Measurements from ENCODE around the gene RNF4. TPM values are rescaled to one million over a fixed set of nuclear protein-coding genes. Genes with fewer than 3 reads are reported as not detected.
A peak's percentile ranks its signal among the peaks of the same experiment; 100 is the strongest.
"Not testable (repeated sequence)": the region's sequence is repeated elsewhere in the genome, so short reads cannot be mapped to it uniquely, and the experiment has no call there.

RNF4 gene
- polyA plus RNA-seq, 3 donors from 2014 or later: 48.0 to 116 (median 48.2) TPM

- no peak for DNase-seq
- H3K4me3 Mint-ChIP-seq: no peak overlapping the region
- H3K4me1 Mint-ChIP-seq: peaks cover 6 to 7% of the 10 kb centered on the region in 2 donors
- peak overlapping the region in 4 of 6 donors; percentile 0 to 55 (median 16) for H3K27ac Mint-ChIP-seq
- no peaks in the 10 kb centered on the region for H3K9me3 Mint-ChIP-seq
- H3K36me3 Mint-ChIP-seq: peaks cover 0 to 30% (median 0%) of the 10 kb centered on the region in 3 donors
- peaks cover 2 to 3% (median 2%) of the 10 kb centered on the region in 3 donors for H3K27me3 Mint-ChIP-seq (ENCODE audit: low read depth in 3 of 3)
These were observed 47.1 kb downstream of the RNF4 start for GRCh38 chr4:2515830-2516550.

- H3K27me3 Mint-ChIP-seq (ENCODE audit: low read depth in 3 of 3): peaks cover 2 to 3% (median 2%) of the 10 kb centered on the region in 3 donors
- H3K4me1 Mint-ChIP-seq: peaks cover 6 to 7% of the 10 kb centered on the region in 2 donors
- no peak overlapping the region for H3K4me3 Mint-ChIP-seq
- no peak for DNase-seq
- H3K27ac Mint-ChIP-seq: peak overlapping the region in 2 of 6 donors; percentile 5 to 55
- H3K9me3 Mint-ChIP-seq: no peaks in the 10 kb centered on the region
- peaks cover 0 to 30% (median 0%) of the 10 kb centered on the region in 3 donors for H3K36me3 Mint-ChIP-seq
These were observed 47.7 kb downstream of the RNF4 start for GRCh38 chr4:2516635-2517034.

GRCh38 chr4:2526559-2526958 lies 57.7 kb downstream of the RNF4 start:
- Mint-ChIP-seq H3K4me1 (no peaks in the 10 kb centered on the region), H3K9me3 (no peaks in the 10 kb centered on the region), H3K36me3 (no peaks in the 10 kb centered on the region), H3K4me3 (no peak overlapping the region), H3K27me3 (ENCODE audit: low read depth in 3 of 3) (peaks cover 0 to 11% (median 2%) of the 10 kb centered on the region in 3 donors), H3K27ac (no peak overlapping the region)
- DNase-seq: no peak

GRCh38 chr4:2534904-2535375 lies 66.0 kb downstream of the RNF4 start:
- DNase-seq: no peak

GRCh38 chr4:2535376-2536192 lies 66.7 kb downstream of the RNF4 start:
- peak; percentile 38 to 39 (median 38) for DNase-seq
- Mint-ChIP-seq H3K9me3 (no peaks in the 10 kb centered on the region), H3K4me3 (peak overlapping the region; percentile 86 to 93 (median 89)), H3K4me1 (peaks cover 18 to 29% of the 10 kb centered on the region in 2 donors), H3K27ac (peak overlapping the region; percentile 79 to 97 (median 91)), H3K27me3 (ENCODE audit: low read depth in 3 of 3) (peaks cover 2 to 13% (median 7%) of the 10 kb centered on the region in 3 donors), H3K36me3 (no peaks in the 10 kb centered on the region)

More at GRCh38 chr4:2534904-2535375, 66.0 kb downstream of the RNF4 start:
- H3K27me3 Mint-ChIP-seq (ENCODE audit: low read depth in 3 of 3): peaks cover 2 to 13% (median 7%) of the 10 kb centered on the region in 3 donors
- H3K36me3 Mint-ChIP-seq: no peaks in the 10 kb centered on the region
- H3K4me1 Mint-ChIP-seq: peaks cover 18 to 29% of the 10 kb centered on the region in 2 donors
- H3K27ac Mint-ChIP-seq: peak overlapping the region in 5 of 6 donors; percentile 77 to 89 (median 82)
- no peaks in the 10 kb centered on the region for H3K9me3 Mint-ChIP-seq
- H3K4me3 Mint-ChIP-seq: peak overlapping the region; percentile 81 to 93 (median 89)

GRCh38 chr4:2536193-2537010 lies 67.5 kb downstream of the RNF4 start, which contains the start of gene FAM193A:
TSS of gene FAM193A (plus strand) at chr4:2536647. CDS start at chr4:2536916, 269 bp downstream.
- H3K27ac Mint-ChIP-seq: peak within 1 kb of the TSS; percentile 83 to 97 (median 92)
- DNase-seq: peak; percentile 99
- peaks cover 18 to 29% of the 10 kb centered on the region in 2 donors for H3K4me1 Mint-ChIP-seq
- peak within 1 kb of the TSS; percentile 88 to 93 (median 90) for H3K4me3 Mint-ChIP-seq
- no peaks in the 10 kb centered on the region for H3K36me3 Mint-ChIP-seq
- H3K27me3 Mint-ChIP-seq (ENCODE audit: low read depth in 3 of 3): peaks cover 2 to 13% (median 7%) of the 10 kb centered on the region in 3 donors
- H3K9me3 Mint-ChIP-seq: no peaks in the 10 kb centered on the region

- Mint-ChIP-seq H3K36me3 (no peaks in the 10 kb centered on the region), H3K9me3 (no peaks in the 10 kb centered on the region), H3K4me1 (peaks cover 18 to 31% of the 10 kb centered on the region in 2 donors), H3K4me3 (peak overlapping the region; percentile 83 to 90 (median 87)), H3K27ac (peak overlapping the region; percentile 83 to 94 (median 92)), H3K27me3 (ENCODE audit: low read depth in 3 of 3) (peaks cover 2 to 13% (median 7%) of the 10 kb centered on the region in 3 donors)
- peak; percentile 55 to 63 (median 61) for DNase-seq
These were observed 68.3 kb downstream of the RNF4 start for GRCh38 chr4:2537011-2537830.

- H3K27ac Mint-ChIP-seq: peak overlapping the region in 1 of 6 donors; percentile 62
- not testable (repeated sequence) for H3K9me3 Mint-ChIP-seq; H3K27me3 Mint-ChIP-seq (ENCODE audit: low read depth in 3 of 3); H3K4me3 Mint-ChIP-seq; H3K36me3 Mint-ChIP-seq; DNase-seq
- peaks cover 26 to 46% of the 10 kb centered on the region in 2 donors for H3K4me1 Mint-ChIP-seq
These were observed 74.8 kb downstream of the RNF4 start for GRCh38 chr4:2543580-2544191.

GRCh38 chr4:2545321-2546013 lies 76.6 kb downstream of the RNF4 start:
- DNase-seq: no peak
- peaks cover 28 to 37% of the 10 kb centered on the region in 2 donors for H3K4me1 Mint-ChIP-seq
- no peaks in the 10 kb centered on the region for H3K36me3 Mint-ChIP-seq
- H3K27me3 Mint-ChIP-seq (ENCODE audit: low read depth in 3 of 3): peaks cover 0 to 2% (median 0%) of the 10 kb centered on the region in 3 donors
- no peak overlapping the region for H3K4me3 Mint-ChIP-seq
- no peaks in the 10 kb centered on the region for H3K9me3 Mint-ChIP-seq
- H3K27ac Mint-ChIP-seq: no peak overlapping the region

- Mint-ChIP-seq H3K4me3 (no peak overlapping the region), H3K9me3 (no peaks in the 10 kb centered on the region), H3K36me3 (no peaks in the 10 kb centered on the region), H3K4me1 (peaks cover 34 to 42% of the 10 kb centered on the region in 2 donors), H3K27ac (peak overlapping the region in 1 of 6 donors; percentile 48), H3K27me3 (ENCODE audit: low read depth in 3 of 3) (peaks cover 0 to 2% (median 0%) of the 10 kb centered on the region in 3 donors)
- no peak for DNase-seq
These were observed 77.4 kb downstream of the RNF4 start for GRCh38 chr4:2546286-2546823.

- H3K27me3 Mint-ChIP-seq (ENCODE audit: low read depth in 3 of 3); H3K4me3 Mint-ChIP-seq; H3K9me3 Mint-ChIP-seq; H3K36me3 Mint-ChIP-seq; DNase-seq: not testable (repeated sequence)
- peaks cover 37 to 45% of the 10 kb centered on the region in 2 donors for H3K4me1 Mint-ChIP-seq
- peak overlapping the region in 1 of 6 donors; percentile 22 for H3K27ac Mint-ChIP-seq
These were observed 78.2 kb downstream of the RNF4 start for GRCh38 chr4:2546961-2547691.

Measured in immature natural killer cell (primary cell).